ENCODE measurements around the gene CHMP6. TPM values are rescaled to one million over a fixed set of nuclear protein-coding genes. Genes with fewer than 3 reads are reported as not detected.

The CHMP6 gene
- total and polyA plus RNA-seq, 9 of the 15 experiments (the other 6 are each of a cell fraction or from before 2014, with no cell fraction given): 0.25 to 30.4 (median 13.4) TPM

DNA sequence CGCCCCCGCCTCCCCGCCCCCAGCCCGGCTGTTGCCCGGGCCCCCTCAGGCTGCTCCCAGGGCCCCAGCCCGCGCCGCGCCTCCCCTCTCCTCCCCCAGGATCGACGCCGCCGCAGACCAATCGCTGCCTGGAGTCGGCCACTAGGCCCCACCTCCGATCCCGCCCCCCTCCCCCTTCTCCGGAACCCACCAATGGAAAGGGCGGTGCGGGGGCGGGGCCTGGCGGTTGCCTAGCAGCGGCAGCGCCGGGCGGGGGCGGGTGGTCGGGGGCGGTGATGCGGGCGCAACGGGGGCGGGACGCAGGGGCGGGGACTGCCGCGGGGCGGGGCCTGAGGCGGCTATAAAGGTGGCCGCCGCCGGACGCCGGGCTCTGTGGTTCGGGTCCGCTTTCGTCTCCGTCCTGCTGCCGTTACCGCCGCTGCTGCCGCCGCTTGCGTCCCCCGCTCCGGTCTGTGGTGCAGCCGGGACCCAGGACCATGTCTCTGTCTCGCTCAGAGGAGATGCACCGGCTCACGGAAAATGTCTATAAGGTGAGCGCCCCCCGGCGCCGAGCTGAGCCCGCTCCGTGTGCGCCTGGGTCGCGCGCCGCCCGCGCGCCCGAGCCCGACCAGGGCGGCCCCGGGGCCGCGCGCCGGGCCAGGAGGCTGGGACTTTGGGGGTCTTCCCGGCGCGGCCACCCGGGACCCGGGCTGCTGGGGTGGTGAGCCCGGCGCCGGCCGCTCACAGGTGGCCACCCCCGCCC is 43.3 kb downstream of the CHMP6 start, which contains the start of gene BAIAP2 (continued):
- TF ChIP-seq MAZ (CRISPR knock-in tag; conservative IDR thresholded peaks at IDR 0.05 in 1 of 2, IDR thresholded peaks at IDR 0.05 in 1 of 2) (peak; percentile 41; a peak in 1 of 4 replicates), XRCC5 (IDR thresholded peaks at IDR 0.05; ENCODE audit: low read depth, low read length) (0 out of 2 replicates have a peak, but pooled peaks have one; percentile 37), CBFB (CRISPR knock-in tag; IDR thresholded peaks at IDR 0.05) (0 out of 2 replicates have a peak, but pooled peaks have one; percentile 54), ZBED1 (IDR thresholded peaks at IDR 0.05) (0 out of 2 replicates have a peak, but pooled peaks have one; percentile 32), ZNF586 (CRISPR knock-in tag; conservative IDR thresholded peaks at IDR 0.05) (no peak), CCNT2 (IDR thresholded peaks at IDR 0.05; ENCODE audit: borderline replicate concordance, extremely low read depth, insufficient read length, low read depth, low read length) (peak; percentile 73), NONO (IDR thresholded peaks at IDR 0.05; ENCODE audit: low read depth in 2 of 2, low read length in 1 of 2) (peak; percentile 56 to 98), SAP30 (IDR thresholded peaks at IDR 0.05; ENCODE audit: borderline replicate concordance, insufficient read depth, low read depth, low read length, poor library complexity, severe bottlenecking) (peak; percentile 16), ZNF12 (CRISPR knock-in tag; IDR thresholded peaks at IDR 0.05) (no peak), NFYB (IDR thresholded peaks at IDR 0.05; ENCODE audit: extremely low read depth, insufficient read length) (peak; percentile 26), SUPT5H (IDR thresholded peaks at IDR 0.05) (peak; percentile 91), YY1 (IDR thresholded peaks at IDR 0.05; ENCODE audit: borderline replicate concordance in 1 of 3, control insufficient read depth in 1 of 3, extremely low read depth in 1 of 3, insufficient read depth in 3 of 3, insufficient read length in 1 of 3, insufficient replicate concordance in 2 of 3, low read depth in 1 of 3, low read length in 2 of 3) (peak in 1 of 3 experiments; percentile 55), POLR2AphosphoS2 (IDR thresholded peaks at IDR 0.05; ENCODE audit: low read length) (no peak), RFX1 (IDR thresholded peaks at IDR 0.05) (peak; percentile 67; the same call in 1 of the 2 replicates), KDM5B (IDR thresholded peaks at IDR 0.05; ENCODE audit: insufficient replicate concordance, low read depth, low read length) (peak; percentile 98)
- TF ChIP-seq, protein P1, sequence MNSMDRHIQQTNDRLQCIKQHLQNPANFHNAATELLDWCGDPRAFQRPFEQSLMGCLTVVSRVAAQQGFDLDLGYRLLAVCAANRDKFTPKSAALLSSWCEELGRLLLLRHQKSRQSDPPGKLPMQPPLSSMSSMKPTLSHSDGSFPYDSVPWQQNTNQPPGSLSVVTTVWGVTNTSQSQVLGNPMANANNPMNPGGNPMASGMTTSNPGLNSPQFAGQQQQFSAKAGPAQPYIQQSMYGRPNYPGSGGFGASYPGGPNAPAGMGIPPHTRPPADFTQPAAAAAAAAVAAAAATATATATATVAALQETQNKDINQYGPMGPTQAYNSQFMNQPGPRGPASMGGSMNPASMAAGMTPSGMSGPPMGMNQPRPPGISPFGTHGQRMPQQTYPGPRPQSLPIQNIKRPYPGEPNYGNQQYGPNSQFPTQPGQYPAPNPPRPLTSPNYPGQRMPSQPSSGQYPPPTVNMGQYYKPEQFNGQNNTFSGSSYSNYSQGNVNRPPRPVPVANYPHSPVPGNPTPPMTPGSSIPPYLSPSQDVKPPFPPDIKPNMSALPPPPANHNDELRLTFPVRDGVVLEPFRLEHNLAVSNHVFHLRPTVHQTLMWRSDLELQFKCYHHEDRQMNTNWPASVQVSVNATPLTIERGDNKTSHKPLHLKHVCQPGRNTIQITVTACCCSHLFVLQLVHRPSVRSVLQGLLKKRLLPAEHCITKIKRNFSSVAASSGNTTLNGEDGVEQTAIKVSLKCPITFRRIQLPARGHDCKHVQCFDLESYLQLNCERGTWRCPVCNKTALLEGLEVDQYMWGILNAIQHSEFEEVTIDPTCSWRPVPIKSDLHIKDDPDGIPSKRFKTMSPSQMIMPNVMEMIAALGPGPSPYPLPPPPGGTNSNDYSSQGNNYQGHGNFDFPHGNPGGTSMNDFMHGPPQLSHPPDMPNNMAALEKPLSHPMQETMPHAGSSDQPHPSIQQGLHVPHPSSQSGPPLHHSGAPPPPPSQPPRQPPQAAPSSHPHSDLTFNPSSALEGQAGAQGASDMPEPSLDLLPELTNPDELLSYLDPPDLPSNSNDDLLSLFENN (IDR thresholded peaks at IDR 0.05; ENCODE audit: low read depth in 2 of 2, low read length in 2 of 2): peak in 1 of 2 experiments; percentile 37; a peak in 1 of 4 replicates
- TF ChIP-seq, protein P2, sequence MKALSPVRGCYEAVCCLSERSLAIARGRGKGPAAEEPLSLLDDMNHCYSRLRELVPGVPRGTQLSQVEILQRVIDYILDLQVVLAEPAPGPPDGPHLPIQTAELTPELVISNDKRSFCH (CRISPR knock-in tag; IDR thresholded peaks at IDR 0.05): no peak
- TF ChIP-seq, protein P2 (tag; IDR thresholded peaks at IDR 0.05): no peak
- TF ChIP-seq, protein P3, sequence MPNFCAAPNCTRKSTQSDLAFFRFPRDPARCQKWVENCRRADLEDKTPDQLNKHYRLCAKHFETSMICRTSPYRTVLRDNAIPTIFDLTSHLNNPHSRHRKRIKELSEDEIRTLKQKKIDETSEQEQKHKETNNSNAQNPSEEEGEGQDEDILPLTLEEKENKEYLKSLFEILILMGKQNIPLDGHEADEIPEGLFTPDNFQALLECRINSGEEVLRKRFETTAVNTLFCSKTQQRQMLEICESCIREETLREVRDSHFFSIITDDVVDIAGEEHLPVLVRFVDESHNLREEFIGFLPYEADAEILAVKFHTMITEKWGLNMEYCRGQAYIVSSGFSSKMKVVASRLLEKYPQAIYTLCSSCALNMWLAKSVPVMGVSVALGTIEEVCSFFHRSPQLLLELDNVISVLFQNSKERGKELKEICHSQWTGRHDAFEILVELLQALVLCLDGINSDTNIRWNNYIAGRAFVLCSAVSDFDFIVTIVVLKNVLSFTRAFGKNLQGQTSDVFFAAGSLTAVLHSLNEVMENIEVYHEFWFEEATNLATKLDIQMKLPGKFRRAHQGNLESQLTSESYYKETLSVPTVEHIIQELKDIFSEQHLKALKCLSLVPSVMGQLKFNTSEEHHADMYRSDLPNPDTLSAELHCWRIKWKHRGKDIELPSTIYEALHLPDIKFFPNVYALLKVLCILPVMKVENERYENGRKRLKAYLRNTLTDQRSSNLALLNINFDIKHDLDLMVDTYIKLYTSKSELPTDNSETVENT (CRISPR knock-in tag; IDR thresholded peaks at IDR 0.05): peak; percentile 43; the same call in 1 of the 2 replicates
